ENCODE data around the gene RPL10.

RPL10 gene

GRCh38 chrX:154449618-154450017 lies 51.4 kb downstream of the RPL10 start:
- no peak for DNase-seq (ENCODE audit: low spot score)

- DNase-seq (ENCODE audit: low spot score) = no peak
These were observed 52.1 kb downstream of the RPL10 start for GRCh38 chrX:154450312-154450711.

Small RNAs within 50 kb of the gene (small RNA-seq; reads per million reads assigned to genes)
- gene MIR6858 (0 to 0.09 reads per million in 2 experiments), gene SNORA70 (0 reads per million in 2 experiments)

Data from SK-N-DZ (cell line).